ENCODE data around the gene PACSIN3. TPM values are rescaled to one million over a fixed set of nuclear protein-coding genes. Genes with fewer than 3 reads are reported as not detected.

PACSIN3 gene
- total RNA-seq, 2 experiments from 2014 or later: 4.1 to 5.9 TPM

DNA sequence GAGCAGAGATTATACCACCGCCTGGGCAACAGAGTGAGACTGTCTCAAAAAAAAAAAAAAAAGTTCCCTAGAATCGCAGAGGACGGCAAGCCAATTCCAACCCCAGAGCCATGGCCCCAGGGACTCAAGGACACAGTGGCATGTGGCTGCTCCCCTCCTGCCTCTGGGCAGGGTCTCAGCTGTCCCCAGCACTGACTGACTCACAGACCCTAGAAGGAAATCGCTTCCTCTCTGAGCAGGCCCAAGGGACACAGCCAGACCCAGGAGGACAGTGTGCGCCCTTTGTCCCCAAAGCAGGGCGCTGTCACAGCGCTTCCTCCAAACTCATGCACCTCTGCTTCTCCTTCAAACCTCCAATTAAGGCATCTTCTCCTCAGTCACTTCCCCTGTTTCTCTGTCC lies 2.3 kb downstream of the PACSIN3 start:
- peaks cover 7% of the 10 kb centered on the region for H3K4me1 Mint-ChIP-seq
- ChIA-PET CTCF (no interaction called here), POLR2A (interaction anchor here (0.9 to 1.1 kb wide), 2 partner anchors 31 to 137 kb away, joined by 4 to 7 read pairs; partner anchors contain the start of gene DDB2)
- H3K27me3 Mint-ChIP-seq: peaks cover 15% of the 10 kb centered on the region
- no peak overlapping the region for H3K27ac Mint-ChIP-seq
- intact Hi-C loops (cut with DNase I, micrococcal nuclease): no loop called here
- H3K9me3 Mint-ChIP-seq (ENCODE audit: low read depth): no peaks in the 10 kb centered on the region
- no peak for ATAC-seq
- H3K36me3 Mint-ChIP-seq (ENCODE audit: low read depth): no peaks in the 10 kb centered on the region
- H3K4me3 Mint-ChIP-seq: no peak overlapping the region
- no peak for DNase-seq

DNA sequence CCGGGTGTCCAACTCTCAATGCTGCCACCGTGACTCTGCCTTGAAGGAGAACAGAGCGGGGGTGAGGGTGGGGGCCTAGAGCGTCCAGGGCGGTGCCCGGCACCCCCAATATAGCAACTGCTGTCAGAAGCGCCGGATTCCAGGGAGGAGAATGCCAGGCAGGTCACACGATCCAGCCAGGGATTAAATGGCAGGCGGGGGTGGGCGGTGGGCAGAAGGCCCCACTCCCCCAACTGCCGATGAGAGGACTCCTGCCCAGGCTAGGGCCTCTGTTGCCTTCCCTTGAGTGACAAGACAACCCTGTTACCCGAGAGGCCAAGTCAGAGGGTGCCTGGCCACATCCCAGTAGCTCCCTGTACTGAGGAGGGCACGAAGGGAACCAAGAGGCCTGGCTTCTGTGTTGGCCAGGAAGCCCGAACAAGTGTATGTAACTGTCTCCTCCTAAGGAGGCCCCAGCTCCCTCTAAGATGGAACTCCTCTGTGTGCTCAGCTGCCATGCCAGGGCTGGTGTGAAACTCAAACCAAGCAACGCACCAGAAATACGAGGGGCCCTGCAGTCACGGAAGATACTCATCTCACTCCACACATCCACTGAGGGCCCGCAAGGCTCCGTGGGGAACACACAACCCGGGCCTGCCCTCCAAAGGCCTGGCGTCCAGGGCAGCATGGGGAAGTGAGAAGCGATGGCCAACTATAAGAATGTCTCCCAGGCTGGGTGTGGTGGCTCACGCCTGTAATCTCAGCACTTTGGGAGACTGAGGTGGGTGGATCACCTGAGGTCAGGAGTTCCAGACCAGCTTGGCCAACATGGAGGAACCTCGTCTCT lies 3.0 kb downstream of the PACSIN3 start:
- no peak overlapping the region for H3K27ac Mint-ChIP-seq
- peaks cover 15% of the 10 kb centered on the region for H3K27me3 Mint-ChIP-seq
- H3K4me1 Mint-ChIP-seq: peaks cover 7% of the 10 kb centered on the region
- intact Hi-C loops (cut with DNase I, micrococcal nuclease): no loop called here
- POLR2A ChIA-PET: interaction anchor here (1.1 kb wide), 1 partner anchor 138 kb away, joined by 4 read pairs; no protein-coding TSS in a partner anchor
- H3K9me3 Mint-ChIP-seq (ENCODE audit: low read depth): no peaks in the 10 kb centered on the region
- DNase-seq: no peak
- no peak overlapping the region for H3K4me3 Mint-ChIP-seq
- CTCF ChIA-PET: interaction anchor here (1.0 to 1.1 kb wide), 2 partner anchors 32 to 38 kb away, joined by 3 read pairs; partner anchors contain the start of gene DDB2
- ATAC-seq: no peak
- no peaks in the 10 kb centered on the region for H3K36me3 Mint-ChIP-seq (ENCODE audit: low read depth)

DNA sequence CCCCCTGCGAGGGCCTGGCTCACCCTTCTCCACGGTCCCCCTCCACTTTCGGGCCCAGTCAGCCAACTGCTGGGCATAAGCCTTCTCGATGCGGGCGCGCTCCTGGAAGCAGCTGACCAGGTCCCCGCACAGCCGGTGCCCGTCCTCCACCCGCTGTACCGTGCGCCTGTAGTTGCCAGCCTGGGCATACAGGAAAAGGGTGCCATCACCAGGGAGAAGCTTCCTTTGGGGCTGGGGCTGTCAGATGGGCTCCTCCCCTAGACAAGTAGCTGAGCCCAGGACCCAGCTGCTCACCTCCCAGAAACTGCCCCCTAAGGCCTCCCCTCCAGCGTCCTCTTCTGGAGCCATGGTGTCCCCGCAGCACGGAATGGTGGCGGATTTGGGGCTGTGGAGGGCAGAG lies 3.9 kb downstream of the PACSIN3 start:
- DNase-seq (no peak), ATAC-seq (no peak)
- Mint-ChIP-seq H3K9me3 (ENCODE audit: low read depth) (no peaks in the 10 kb centered on the region), H3K27ac (no peak overlapping the region), H3K36me3 (ENCODE audit: low read depth) (no peaks in the 10 kb centered on the region), H3K4me1 (peaks cover 14% of the 10 kb centered on the region), H3K4me3 (no peak overlapping the region), H3K27me3 (peaks cover 12% of the 10 kb centered on the region)
- intact Hi-C loops (cut with DNase I, micrococcal nuclease): no loop called here
- ChIA-PET POLR2A (no interaction called here), CTCF (interaction anchor here (0.8 to 1.1 kb wide), 3 partner anchors 28 to 39 kb away, joined by 3 read pairs; partner anchors contain the start of gene DDB2)

DNA sequence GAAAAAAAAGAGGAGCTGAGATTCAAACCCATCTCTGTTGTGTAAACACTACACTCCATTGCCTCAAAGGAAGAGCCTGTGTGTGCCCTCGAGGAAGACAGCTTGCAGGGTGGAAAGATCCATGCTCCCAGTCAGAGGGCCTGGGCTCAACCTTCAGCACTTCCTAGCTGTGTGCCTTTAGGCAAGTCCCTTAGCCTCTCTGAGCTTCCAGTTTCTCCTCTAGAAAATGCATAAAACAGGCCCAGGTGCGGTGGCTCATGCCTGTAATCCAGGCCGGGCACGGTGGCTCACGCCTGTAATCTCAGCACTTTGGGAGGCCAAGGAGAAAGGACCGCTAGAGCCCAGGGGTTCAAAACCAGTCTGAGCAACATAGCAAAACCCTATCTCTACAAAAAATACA lies 5.0 kb downstream of the PACSIN3 start:
- peaks cover 8% of the 10 kb centered on the region for H3K4me1 Mint-ChIP-seq
- DNase-seq: no peak
- intact Hi-C loops (cut with DNase I, micrococcal nuclease): no loop called here
- no peaks in the 10 kb centered on the region for H3K9me3 Mint-ChIP-seq (ENCODE audit: low read depth)
- no peak overlapping the region for H3K4me3 Mint-ChIP-seq
- ATAC-seq: no peak
- peaks cover 8% of the 10 kb centered on the region for H3K27me3 Mint-ChIP-seq
- ChIA-PET CTCF (interaction anchor here (0.7 to 1.2 kb wide), 4 partner anchors 18 to 133 kb away, joined by 3 to 6 read pairs (median 3); no protein-coding TSS in a partner anchor), POLR2A (no interaction called here)
- no peak overlapping the region for H3K27ac Mint-ChIP-seq
- peaks cover 2% of the 10 kb centered on the region for H3K36me3 Mint-ChIP-seq (ENCODE audit: low read depth)

DNA sequence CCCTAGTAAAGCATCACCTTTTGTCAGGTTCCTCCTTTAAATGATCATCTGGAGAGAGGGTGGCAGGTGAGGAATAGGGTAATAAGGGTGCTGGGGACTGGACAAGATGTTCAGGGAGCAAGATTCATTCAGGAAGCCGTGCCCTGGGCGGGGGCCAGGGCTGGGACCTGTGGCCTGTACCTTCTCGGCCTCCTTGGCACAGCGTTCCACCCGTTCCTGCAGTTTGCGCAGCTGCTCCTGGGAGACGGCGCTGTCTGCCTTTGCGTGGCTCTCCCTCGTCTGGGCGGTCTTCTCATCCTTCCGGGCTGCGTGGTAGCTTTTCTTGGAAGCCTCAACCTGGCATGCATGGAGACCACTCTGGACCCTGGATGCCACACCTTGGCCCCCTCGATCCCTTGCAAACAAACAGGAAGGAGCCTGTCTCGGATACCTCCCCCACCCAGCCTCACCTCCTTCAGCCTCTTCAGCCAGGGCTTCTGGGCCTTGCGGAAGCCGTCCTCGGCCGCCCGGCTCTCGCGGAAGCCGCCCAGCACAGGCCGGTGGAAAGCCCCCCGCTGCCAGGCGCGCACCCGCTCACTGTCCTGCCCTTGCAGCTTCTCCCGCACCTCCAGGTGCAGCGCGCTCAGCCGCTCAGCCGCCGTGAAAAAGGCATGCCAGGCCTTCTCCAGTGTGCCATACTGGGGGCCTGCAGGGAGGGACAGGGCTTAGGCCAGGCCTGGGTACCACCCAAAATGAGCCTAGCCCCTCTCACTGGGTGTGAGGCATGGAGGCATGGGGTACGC lies 6.0 kb downstream of the PACSIN3 start:
- POLR2A ChIA-PET: no interaction called here
- intact Hi-C loops (cut with DNase I, micrococcal nuclease): no loop called here
- peaks cover 6% of the 10 kb centered on the region for H3K36me3 Mint-ChIP-seq (ENCODE audit: low read depth)
- ATAC-seq (no peak), DNase-seq (no peak)
- CTCF ChIA-PET: interaction anchor here (0.6 to 3.5 kb wide), 12 partner anchors 7 to 93 kb away, joined by 3 to 22 read pairs (median 4); partner anchors contain the start of genes ACP2, DDB2 and PACSIN3
- no peak overlapping the region for H3K27ac Mint-ChIP-seq
- no peaks in the 10 kb centered on the region for H3K9me3 Mint-ChIP-seq (ENCODE audit: low read depth)
- peaks cover 8% of the 10 kb centered on the region for H3K27me3 Mint-ChIP-seq
- H3K4me1 Mint-ChIP-seq: peaks cover 17% of the 10 kb centered on the region
- H3K4me3 Mint-ChIP-seq: no peak overlapping the region

DNA sequence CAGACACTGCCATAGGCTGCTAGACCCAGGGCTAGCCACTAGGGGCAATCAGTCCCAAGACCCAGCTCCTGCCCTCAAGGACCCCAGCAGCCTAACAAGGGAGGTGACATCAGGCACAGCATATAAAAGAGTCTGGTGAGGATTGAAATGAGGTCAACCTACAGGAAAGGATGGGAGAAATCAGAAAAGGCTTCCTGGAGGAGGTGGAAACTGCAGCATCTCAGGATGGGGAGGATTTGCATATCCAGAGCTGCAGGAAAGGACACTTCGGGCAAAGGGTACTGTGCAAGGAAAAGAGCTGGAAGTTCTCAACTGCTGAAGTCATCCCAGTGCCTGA lies 6.6 kb downstream of the PACSIN3 start:
- intact Hi-C loops (cut with DNase I, micrococcal nuclease): loop anchor here in 1 of 2 experiments (5.0 kb wide), 1 partner anchor 1262 kb away; the partner anchor contains the start of gene PEX16

DNA sequence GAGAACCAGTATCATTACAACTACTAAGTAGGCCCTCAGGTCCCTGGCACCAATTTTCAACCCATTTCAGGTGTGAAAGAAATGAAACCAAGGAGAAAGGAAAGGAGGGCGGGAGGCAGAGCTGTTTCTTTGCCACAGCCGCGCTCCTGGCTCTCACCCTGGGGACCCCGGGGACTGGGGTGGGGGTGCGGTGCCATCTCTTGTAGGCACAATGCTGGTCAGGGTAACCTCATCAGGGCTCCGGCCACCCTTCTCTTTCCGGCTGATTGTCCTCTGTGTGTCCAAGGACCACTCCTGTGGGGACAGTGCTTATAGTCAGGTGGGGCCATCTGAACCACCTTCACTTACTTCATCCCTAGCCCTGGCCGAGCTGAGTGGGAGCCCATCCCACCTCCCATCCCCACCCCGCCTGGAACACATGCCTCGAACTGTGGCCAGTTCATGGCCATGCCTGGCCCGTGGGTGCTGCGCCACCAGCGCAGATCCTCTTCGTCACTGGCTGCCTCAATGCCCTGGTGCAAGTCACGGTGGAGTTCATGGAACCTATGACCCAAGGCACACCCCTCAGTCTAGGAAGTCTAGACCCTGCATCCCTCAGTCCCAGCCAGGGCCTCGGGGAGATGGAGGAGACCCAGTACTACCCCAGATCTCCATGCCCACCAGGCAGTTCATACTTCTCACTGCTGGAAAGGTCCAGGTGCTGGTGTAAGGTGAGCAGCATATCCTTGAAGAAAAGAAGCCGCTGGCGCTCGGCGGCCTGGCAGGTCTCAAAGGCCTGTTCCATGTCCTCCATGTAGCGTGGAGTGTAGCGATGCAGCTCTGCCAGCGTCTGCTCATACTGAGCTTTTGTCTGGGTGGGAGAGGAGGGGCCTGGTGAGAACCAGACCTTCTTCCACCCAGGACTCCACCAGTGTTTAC lies 7.2 kb downstream of the PACSIN3 start:
- Mint-ChIP-seq H3K9me3 (ENCODE audit: low read depth) (no peaks in the 10 kb centered on the region), H3K27me3 (peaks cover 2% of the 10 kb centered on the region), H3K4me1 (peaks cover 24% of the 10 kb centered on the region), H3K36me3 (ENCODE audit: low read depth) (peaks cover 7% of the 10 kb centered on the region), H3K27ac (peak overlapping the region; percentile 47), H3K4me3 (no peak overlapping the region)
- ChIA-PET POLR2A (interaction anchor here (0.6 to 1.0 kb wide), 2 partner anchors 8 to 42 kb away, joined by 3 to 5 read pairs; no protein-coding TSS in a partner anchor), CTCF (interaction anchor here (0.6 to 3.5 kb wide), 13 partner anchors 9 to 232 kb away, joined by 3 to 22 read pairs (median 4); partner anchors contain the start of genes ACP2, DDB2 and PACSIN3)
- no peak for ATAC-seq
- intact Hi-C loops (cut with DNase I, micrococcal nuclease): loop anchor here in 1 of 2 experiments (5.0 kb wide), 1 partner anchor 1262 kb away; the partner anchor contains the start of gene PEX16
- no peak for DNase-seq

More for the DNA sequence above, 6.6 kb downstream of the PACSIN3 start:
- peaks cover 5% of the 10 kb centered on the region for H3K27me3 Mint-ChIP-seq
- ATAC-seq (peak; percentile 22), DNase-seq (peak; percentile 68)
- no peak overlapping the region for H3K4me3 Mint-ChIP-seq
- no peak overlapping the region for H3K27ac Mint-ChIP-seq
- H3K9me3 Mint-ChIP-seq (ENCODE audit: low read depth): no peaks in the 10 kb centered on the region
- CTCF ChIA-PET: interaction anchor here (0.6 to 3.5 kb wide), 12 partner anchors 8 to 232 kb away, joined by 3 to 22 read pairs (median 4); partner anchors contain the start of genes ACP2, DDB2 and PACSIN3
- H3K36me3 Mint-ChIP-seq (ENCODE audit: low read depth): peaks cover 6% of the 10 kb centered on the region
- peaks cover 23% of the 10 kb centered on the region for H3K4me1 Mint-ChIP-seq
- POLR2A ChIA-PET: no interaction called here

DNA sequence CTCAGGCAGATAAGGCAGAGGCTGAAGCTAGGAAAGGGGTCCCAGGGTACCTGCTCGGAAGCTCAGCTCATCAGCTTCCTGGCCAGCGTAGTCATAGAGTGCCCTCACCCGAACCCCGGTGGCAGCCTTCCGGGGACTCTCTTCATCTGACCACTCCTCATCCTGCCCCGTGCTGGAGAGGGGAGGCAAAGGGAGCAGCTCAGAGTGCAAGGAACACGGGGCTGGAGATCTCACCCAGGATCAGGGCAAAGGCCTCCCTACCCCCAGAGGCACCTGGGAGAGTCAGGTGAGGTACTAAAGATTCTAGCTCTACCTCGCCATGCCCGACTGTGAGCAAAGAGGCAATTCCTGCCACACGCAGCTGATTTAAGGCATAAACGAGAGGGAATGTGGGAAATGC lies 7.9 kb downstream of the PACSIN3 start:
- peaks cover 30% of the 10 kb centered on the region for H3K4me1 Mint-ChIP-seq
- H3K27me3 Mint-ChIP-seq: no peaks in the 10 kb centered on the region
- peak overlapping the region; percentile 98 for H3K27ac Mint-ChIP-seq
- ATAC-seq (no peak), DNase-seq (no peak)
- POLR2A ChIA-PET: interaction anchor here (0.6 to 1.5 kb wide), 4 partner anchors 9 to 663 kb away, joined by 3 to 6 read pairs (median 6); partner anchors contain the start of gene DDB2
- no peaks in the 10 kb centered on the region for H3K9me3 Mint-ChIP-seq (ENCODE audit: low read depth)
- peaks cover 8% of the 10 kb centered on the region for H3K36me3 Mint-ChIP-seq (ENCODE audit: low read depth)
- CTCF ChIA-PET: interaction anchor here (0.6 to 3.5 kb wide), 9 partner anchors 9 to 233 kb away, joined by 3 to 22 read pairs (median 4); partner anchors contain the start of genes ACP2, DDB2 and PACSIN3
- H3K4me3 Mint-ChIP-seq: no peak overlapping the region
- intact Hi-C loops (cut with DNase I, micrococcal nuclease): loop anchor here in 1 of 2 experiments (5.0 kb wide), 1 partner anchor 1261 kb away; the partner anchor contains the start of gene PEX16

DNA sequence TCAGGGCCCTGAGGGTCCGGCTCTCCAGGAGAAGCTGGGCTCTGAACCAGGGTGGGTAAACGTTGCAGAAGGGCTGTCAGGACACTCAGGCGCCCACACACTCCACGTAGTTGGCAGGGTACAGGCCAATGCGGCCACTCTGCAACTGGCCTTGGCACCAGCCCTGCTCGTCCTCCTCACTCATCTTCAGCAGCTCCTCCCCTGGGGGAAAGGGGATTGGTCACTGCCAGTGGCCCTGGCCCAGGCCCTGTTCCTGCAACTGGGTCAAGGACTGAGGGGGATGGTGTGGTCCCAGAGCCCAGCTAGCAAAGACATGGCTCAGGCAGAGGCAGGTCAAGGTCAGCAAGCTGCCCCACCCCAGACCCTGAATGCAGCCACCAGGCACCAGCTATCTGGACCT lies 8.4 kb downstream of the PACSIN3 start:
- Mint-ChIP-seq H3K27ac (peak overlapping the region; percentile 98), H3K36me3 (ENCODE audit: low read depth) (peaks cover 8% of the 10 kb centered on the region), H3K4me1 (peaks cover 34% of the 10 kb centered on the region), H3K9me3 (ENCODE audit: low read depth) (no peaks in the 10 kb centered on the region), H3K4me3 (peak overlapping the region; percentile 96), H3K27me3 (no peaks in the 10 kb centered on the region)
- ChIA-PET CTCF (interaction anchor here (0.6 to 3.5 kb wide), 8 partner anchors 10 to 104 kb away, joined by 3 to 22 read pairs (median 4); partner anchors contain the start of genes ACP2, DDB2 and PACSIN3), POLR2A (interaction anchor here (0.6 to 1.5 kb wide), 5 partner anchors 9 to 663 kb away, joined by 3 to 6 read pairs (median 5); partner anchors contain the start of gene DDB2)
- no peak for ATAC-seq
- intact Hi-C loops (cut with DNase I, micrococcal nuclease): loop anchor here (1.0 to 5.0 kb wide), 17 partner anchors 8 to 1261 kb away; partner anchors contain the start of genes ACP2 (in 2 of the 2), ARHGAP1 (in 2 of the 2), DDB2 (in 2 of the 2) and SLC39A13 (in 2 of the 2)
- DNase-seq: no peak
